Measurements from ENCODE around the gene DEDD. TPM values are rescaled to one million over a fixed set of nuclear protein-coding genes. Genes with fewer than 3 reads are reported as not detected.

The DEDD gene
- total and polyA plus RNA-seq, 2 of the 13 experiments (the other 11 are each of a cell fraction or from before 2014, with no cell fraction given): 12.6 to 27.8 TPM

- TF ChIP-seq MAX (IDR thresholded peaks at IDR 0.05) (peak; percentile 68), POLR2A (IDR thresholded peaks at IDR 0.05; ENCODE audit: insufficient read depth in 1 of 2, low read depth in 2 of 2, low read length in 2 of 2) (peak in 1 of 2 experiments; percentile 16; a peak in 1 of 4 replicates), ZBTB7B (CRISPR knock-in tag; IDR thresholded peaks at IDR 0.05) (peak; percentile 26; the same call in 1 of the 2 replicates), ZHX1 (CRISPR knock-in tag; IDR thresholded peaks at IDR 0.05; ENCODE audit: low read depth) (0 out of 2 replicates have a peak, but pooled peaks have one; percentile 11), ZNF121 (CRISPR knock-in tag; IDR thresholded peaks at IDR 0.05) (no peak), NR2F6 (IDR thresholded peaks at IDR 0.05) (no peak), NR2F6 (CRISPR knock-in tag; IDR thresholded peaks at IDR 0.05) (no peak), CTCF (CRISPR knock-in tag; IDR thresholded peaks at IDR 0.05) (peak; percentile 58), MNT (IDR thresholded peaks at IDR 0.05) (peak; percentile 27; the same call in 1 of the 2 replicates), ZMAT3 (CRISPR knock-in tag; conservative IDR thresholded peaks at IDR 0.05) (no peak), ZFP90 (CRISPR knock-in tag; IDR thresholded peaks at IDR 0.05; ENCODE audit: borderline replicate concordance) (0 out of 2 replicates have a peak, but pooled peaks have one; percentile 11), ZNF556 (CRISPR knock-in tag; IDR thresholded peaks at IDR 0.05; ENCODE audit: borderline replicate concordance) (0 out of 2 replicates have a peak, but pooled peaks have one; percentile 70), ZFP91 (CRISPR knock-in tag; IDR thresholded peaks at IDR 0.05; ENCODE audit: borderline replicate concordance) (0 out of 2 replicates have a peak, but pooled peaks have one; percentile 5), TEAD2 (CRISPR knock-in tag; IDR thresholded peaks at IDR 0.05) (no peak), ZNF510 (CRISPR knock-in tag; IDR thresholded peaks at IDR 0.05; ENCODE audit: low read depth) (no peak), GLI4 (CRISPR knock-in tag; IDR thresholded peaks at IDR 0.05; ENCODE audit: borderline replicate concordance) (no peak), FUBP1 (CRISPR knock-in tag; IDR thresholded peaks at IDR 0.05; ENCODE audit: borderline replicate concordance) (0 out of 2 replicates have a peak, but pooled peaks have one; percentile 46), BORCS8-MEF2B (CRISPR knock-in tag; IDR thresholded peaks at IDR 0.05) (0 out of 2 replicates have a peak, but pooled peaks have one; percentile 37), ZFY (CRISPR knock-in tag; IDR thresholded peaks at IDR 0.05) (peak; percentile 26)
These were observed 58.9 kb downstream of the DEDD start (continued) for GRCh38 chr1:161073474-161074121.

Measured in HepG2 (cell line).